ENCODE data around the gene TIA1.

DNA sequence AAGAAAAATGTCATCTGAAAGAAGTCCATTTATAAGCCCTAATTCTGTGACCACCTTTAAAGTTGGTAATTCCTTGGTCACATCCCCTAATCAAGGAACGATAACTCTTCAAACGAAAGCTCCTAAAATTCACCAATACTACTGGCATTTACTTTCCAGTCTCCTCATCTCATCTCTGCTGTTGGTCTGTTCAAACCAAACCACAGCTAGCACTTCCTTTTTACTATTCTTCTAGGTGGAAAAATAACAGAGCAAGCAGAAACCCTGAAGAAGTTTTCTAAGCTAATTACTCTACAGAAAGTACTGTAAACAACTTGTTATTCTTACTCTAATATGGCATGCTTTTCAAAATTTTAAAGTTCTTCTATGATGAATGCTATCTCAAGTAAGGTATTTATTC is 21.6 kb downstream of the TIA1 start:
- TF ChIP-seq, protein P1, sequence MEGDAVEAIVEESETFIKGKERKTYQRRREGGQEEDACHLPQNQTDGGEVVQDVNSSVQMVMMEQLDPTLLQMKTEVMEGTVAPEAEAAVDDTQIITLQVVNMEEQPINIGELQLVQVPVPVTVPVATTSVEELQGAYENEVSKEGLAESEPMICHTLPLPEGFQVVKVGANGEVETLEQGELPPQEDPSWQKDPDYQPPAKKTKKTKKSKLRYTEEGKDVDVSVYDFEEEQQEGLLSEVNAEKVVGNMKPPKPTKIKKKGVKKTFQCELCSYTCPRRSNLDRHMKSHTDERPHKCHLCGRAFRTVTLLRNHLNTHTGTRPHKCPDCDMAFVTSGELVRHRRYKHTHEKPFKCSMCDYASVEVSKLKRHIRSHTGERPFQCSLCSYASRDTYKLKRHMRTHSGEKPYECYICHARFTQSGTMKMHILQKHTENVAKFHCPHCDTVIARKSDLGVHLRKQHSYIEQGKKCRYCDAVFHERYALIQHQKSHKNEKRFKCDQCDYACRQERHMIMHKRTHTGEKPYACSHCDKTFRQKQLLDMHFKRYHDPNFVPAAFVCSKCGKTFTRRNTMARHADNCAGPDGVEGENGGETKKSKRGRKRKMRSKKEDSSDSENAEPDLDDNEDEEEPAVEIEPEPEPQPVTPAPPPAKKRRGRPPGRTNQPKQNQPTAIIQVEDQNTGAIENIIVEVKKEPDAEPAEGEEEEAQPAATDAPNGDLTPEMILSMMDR (IDR thresholded peaks at IDR 0.05): no peak
- TF ChIP-seq POLR2A (IDR thresholded peaks at IDR 0.05) (no peak), EP300 (IDR thresholded peaks at IDR 0.05) (no peak)
